ENCODE measurements around the gene SAC3D1.

Gene SAC3D1

GRCh38 chr11:65087827-65088226 is 46.8 kb downstream of the SAC3D1 start:
- no peak for DNase-seq (ENCODE audit: low read depth in 2 of 2)

DNA sequence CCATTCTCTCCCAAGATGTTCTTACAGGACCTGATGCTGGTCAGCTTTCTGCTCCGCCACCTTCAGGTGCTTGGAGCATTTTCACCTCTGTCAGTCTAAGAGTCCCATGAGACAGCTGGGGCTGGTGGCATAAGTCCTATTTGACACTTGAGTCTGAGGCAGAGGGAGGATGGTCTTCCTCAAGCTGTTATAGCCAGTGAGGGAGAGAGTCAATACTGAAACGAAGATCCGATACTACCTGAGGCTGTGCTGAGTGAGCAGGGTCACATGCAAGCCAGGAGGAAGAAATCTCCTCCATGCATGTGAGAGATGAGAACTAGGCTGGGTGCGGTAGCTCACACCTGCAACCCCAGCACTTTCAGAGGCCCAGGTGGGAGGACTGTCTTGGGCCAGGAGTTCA is 48.6 kb downstream of the SAC3D1 start:
- no peak for DNase-seq (ENCODE audit: low read depth in 2 of 2)

DNA sequence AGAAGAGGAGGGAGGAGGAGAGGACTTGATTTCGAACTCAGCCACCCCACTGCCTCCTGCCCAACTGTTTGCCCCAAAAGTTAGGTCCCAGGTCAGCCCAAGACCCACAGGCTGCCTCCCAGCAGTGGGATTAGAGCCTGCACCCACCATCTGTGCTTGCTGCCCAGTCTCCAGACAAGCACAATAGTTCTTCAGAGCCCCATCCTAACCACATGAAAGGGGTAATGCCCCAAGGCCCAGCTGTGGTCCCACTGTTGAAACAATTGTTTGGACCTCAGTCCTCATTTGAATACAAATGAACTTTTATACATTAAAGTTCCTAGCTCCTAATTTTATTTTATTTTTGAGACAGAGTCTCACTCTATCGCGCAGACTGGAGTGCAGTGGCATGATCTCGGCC is 49.6 kb downstream of the SAC3D1 start:
- no peak for DNase-seq (ENCODE audit: low read depth in 2 of 2)
